NT2/D1 (cell line): ENCODE results near the gene OSBPL9.
"Not testable (repeated sequence)": the region's sequence is repeated elsewhere in the genome, so short reads cannot be mapped to it uniquely, and the experiment has no call there.

ENCODE experiments used
- DNase-seq: peaks from one replicate; pipeline ENCODE4 v3.0.0-alpha.2; 2011; ENCODE audit warnings: low read depth, low spot score
- H3K27me3 ChIP-seq: 2 replicates; pipeline ENCODE4 v1.6.0; 2011; ENCODE audit warnings: mild to moderate bottlenecking; ENCODE audit not compliant: insufficient read length, insufficient read depth
- H3K36me3 ChIP-seq: 2 replicates; pipeline ENCODE4 v1.6.1; 2011; ENCODE audit warnings: mild to moderate bottlenecking, low read length, mixed read lengths; ENCODE audit not compliant: insufficient read depth, insufficient read length
- H3K4me1 ChIP-seq: 2 replicates; pipeline ENCODE4 v1.5.1; 2011; ENCODE audit not compliant: insufficient read depth, insufficient read length
- H3K4me3 ChIP-seq: 2 replicates; pipeline ENCODE4 v1.5.1; 2011; ENCODE audit warnings: low read depth; ENCODE audit not compliant: insufficient read length
- H3K9ac ChIP-seq: 2 replicates; pipeline ENCODE4 v1.6.0; 2011; ENCODE audit warnings: low read depth; ENCODE audit not compliant: insufficient read length
- H3K9me3 ChIP-seq: 2 replicates; pipeline ENCODE4 v1.5.1; 2011; ENCODE audit warnings: mild to moderate bottlenecking, low read length; ENCODE audit not compliant: insufficient read depth
- SUZ12 ChIP-seq: IDR thresholded peaks from 2 replicates; pipeline ENCODE4 v1.6.1; 2011; ENCODE audit not compliant: insufficient read length, insufficient read depth; ENCODE audit errors: extremely low read depth
- YY1 ChIP-seq: IDR thresholded peaks from 2 replicates; pipeline ENCODE4 v1.6.1; 2011; ENCODE audit not compliant: insufficient read length, insufficient read depth
- ZNF274 ChIP-seq: IDR thresholded peaks from 2 replicates; pipeline ENCODE4 v1.6.1; 2011; ENCODE audit warnings: mild to moderate bottlenecking, low read depth, low read length

OSBPL9 gene

GRCh38 chr1:51790385-51790784 lies 173.5 kb downstream of the OSBPL9 start:
- DNase-seq: no peak
- Histone ChIP-seq H3K4me1 (no peaks in the 10 kb centered on the region), H3K9me3 (no peaks in the 10 kb centered on the region), H3K36me3 (peaks cover 100% of the 10 kb centered on the region), H3K4me3 (no peak overlapping the region), H3K9ac (no peak overlapping the region), H3K27me3 (no peaks in the 10 kb centered on the region)
- no peak for TF ChIP-seq YY1
- no peak for TF ChIP-seq ZNF274
- TF ChIP-seq SUZ12: no peak

DNA sequence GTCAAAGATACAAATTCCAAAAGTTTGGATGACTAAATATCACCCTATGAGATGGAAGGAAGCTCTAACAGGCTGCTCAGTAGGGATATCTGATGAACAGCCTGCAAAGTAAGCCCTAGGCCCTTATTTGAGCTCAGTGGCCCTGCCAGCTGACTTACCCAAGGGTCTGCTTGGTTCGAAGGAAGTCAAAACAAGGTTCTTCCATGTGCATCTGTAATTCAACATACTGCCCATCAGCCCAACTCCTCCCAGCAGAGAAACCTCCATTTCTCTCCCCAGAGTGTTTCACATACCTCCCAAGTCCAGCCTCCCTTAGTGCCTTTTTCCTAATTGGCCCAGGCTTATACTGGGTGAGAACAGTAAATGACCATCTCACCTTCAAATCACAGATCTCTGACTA lies 175.0 kb downstream of the OSBPL9 start:
- Histone ChIP-seq H3K4me3 (no peak overlapping the region), H3K9me3 (no peaks in the 10 kb centered on the region), H3K27me3 (no peaks in the 10 kb centered on the region), H3K9ac (no peak overlapping the region), H3K36me3 (peaks cover 91% of the 10 kb centered on the region), H3K4me1 (no peaks in the 10 kb centered on the region)
- no peak for TF ChIP-seq YY1
- TF ChIP-seq ZNF274: no peak
- TF ChIP-seq SUZ12: no peak
- no peak for DNase-seq

DNA sequence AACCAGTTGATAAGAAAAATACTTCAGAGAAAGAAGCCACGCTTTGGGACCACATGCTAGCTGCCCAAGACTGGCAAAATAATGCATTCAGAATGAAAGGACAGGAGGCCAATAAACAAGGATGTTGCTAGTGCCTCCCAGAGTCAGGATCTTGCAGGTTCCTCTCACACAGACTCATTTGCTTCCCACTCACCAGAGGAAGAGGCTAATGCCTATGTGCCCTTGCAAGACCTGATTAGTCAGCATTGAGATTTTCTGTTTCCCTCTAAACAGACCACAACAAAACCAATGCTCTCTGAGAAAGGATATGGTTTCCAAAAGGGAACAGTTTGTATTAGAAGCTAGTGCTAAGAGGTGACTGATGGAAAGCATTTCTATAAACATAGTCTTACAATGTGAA lies 176.0 kb downstream of the OSBPL9 start:
- no peak for TF ChIP-seq SUZ12
- TF ChIP-seq YY1: no peak
- TF ChIP-seq ZNF274: no peak
- Histone ChIP-seq H3K9ac (no peak overlapping the region), H3K36me3 (peaks cover 91% of the 10 kb centered on the region), H3K9me3 (no peaks in the 10 kb centered on the region), H3K4me3 (no peak overlapping the region), H3K4me1 (no peaks in the 10 kb centered on the region), H3K27me3 (no peaks in the 10 kb centered on the region)
- no peak for DNase-seq

- DNase-seq: no peak
- no peaks in the 10 kb centered on the region for H3K27me3 ChIP-seq
- H3K4me1 ChIP-seq: no peaks in the 10 kb centered on the region
- H3K9me3 ChIP-seq: no peaks in the 10 kb centered on the region
- TF ChIP-seq ZNF274 (no peak), SUZ12 (no peak), YY1 (no peak)
- H3K36me3 ChIP-seq: peaks cover 89% of the 10 kb centered on the region
- H3K4me3 ChIP-seq: no peak overlapping the region
- H3K9ac ChIP-seq: no peak overlapping the region
Measured at GRCh38 chr1:51794260-51794659, 177.4 kb downstream of the OSBPL9 start.

DNA sequence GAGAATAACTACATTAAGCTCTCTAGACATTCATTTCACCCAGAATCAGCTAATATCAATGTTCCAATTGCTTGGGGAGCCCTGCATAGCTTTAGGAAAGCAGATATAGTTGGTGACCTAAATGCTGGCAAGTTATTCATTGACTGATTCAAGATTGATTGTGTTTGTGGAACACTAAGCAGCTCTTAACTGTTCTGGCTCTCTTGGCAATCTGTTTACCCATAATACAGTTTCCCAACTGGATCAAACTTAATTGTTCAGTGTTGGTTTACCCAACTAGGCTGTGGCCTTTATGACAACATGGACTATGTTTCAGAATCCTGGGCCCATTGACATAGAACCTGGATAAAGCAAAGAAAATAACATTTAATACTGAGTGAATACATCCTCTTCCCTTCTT lies 178.0 kb downstream of the OSBPL9 start:
- no peak for TF ChIP-seq YY1
- no peak for TF ChIP-seq SUZ12
- TF ChIP-seq ZNF274: no peak
- Histone ChIP-seq H3K27me3 (no peaks in the 10 kb centered on the region), H3K9ac (no peak overlapping the region), H3K36me3 (peaks cover 89% of the 10 kb centered on the region), H3K4me1 (no peaks in the 10 kb centered on the region), H3K4me3 (no peak overlapping the region), H3K9me3 (no peaks in the 10 kb centered on the region)
- no peak for DNase-seq

DNA sequence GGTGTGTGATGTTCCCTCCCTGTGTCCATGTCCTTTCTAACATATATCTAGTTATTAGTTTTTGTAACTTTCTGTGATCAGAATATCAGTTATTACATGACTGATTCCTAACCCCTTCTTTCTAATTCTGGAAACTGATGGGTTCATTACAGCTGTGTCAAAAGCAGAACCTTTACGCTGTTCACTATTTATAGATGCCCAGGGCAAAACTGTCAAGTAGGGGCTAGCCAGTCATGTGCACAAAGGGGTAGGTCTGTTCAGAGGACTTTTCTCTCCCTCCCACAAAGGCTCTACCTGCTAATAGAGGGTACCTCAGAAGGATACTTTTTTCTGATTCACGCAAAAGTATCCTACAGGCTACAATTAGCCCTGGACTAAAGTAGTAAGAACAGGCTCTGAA lies 182.5 kb downstream of the OSBPL9 start:
- H3K36me3 ChIP-seq: peaks cover 87% of the 10 kb centered on the region
- no peaks in the 10 kb centered on the region for H3K9me3 ChIP-seq
- no peak for DNase-seq
- no peak overlapping the region for H3K9ac ChIP-seq
- no peak overlapping the region for H3K4me3 ChIP-seq
- H3K27me3 ChIP-seq: no peaks in the 10 kb centered on the region
- H3K4me1 ChIP-seq: no peaks in the 10 kb centered on the region
- TF ChIP-seq SUZ12: no peak
- no peak for TF ChIP-seq ZNF274
- no peak for TF ChIP-seq YY1

DNA sequence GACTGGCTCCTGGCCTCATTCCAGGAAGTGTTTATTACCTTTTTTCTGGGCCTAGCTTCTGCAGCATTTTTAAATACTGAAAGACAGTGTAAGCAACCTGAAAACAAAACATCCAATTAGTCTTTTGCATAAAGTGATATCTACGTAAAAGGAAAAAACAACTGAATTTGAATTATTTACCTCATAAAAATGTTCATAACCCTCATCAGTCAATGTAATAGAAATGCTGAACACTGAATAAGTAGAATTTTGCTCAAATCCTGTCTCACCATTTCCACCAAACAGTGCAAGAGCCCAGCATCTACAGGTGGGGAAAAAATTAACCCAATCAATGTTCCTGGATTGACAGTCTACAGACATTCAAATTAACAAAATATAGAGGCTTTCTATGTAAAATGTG lies 197.6 kb downstream of the OSBPL9 start:
- Histone ChIP-seq H3K27me3 (no peaks in the 10 kb centered on the region), H3K36me3 (peaks cover 90% of the 10 kb centered on the region), H3K4me3 (no peak overlapping the region), H3K9ac (no peak overlapping the region), H3K4me1 (no peaks in the 10 kb centered on the region), H3K9me3 (no peaks in the 10 kb centered on the region)
- DNase-seq: no peak
- TF ChIP-seq YY1 (no peak), ZNF274 (no peak), SUZ12 (no peak)

DNA sequence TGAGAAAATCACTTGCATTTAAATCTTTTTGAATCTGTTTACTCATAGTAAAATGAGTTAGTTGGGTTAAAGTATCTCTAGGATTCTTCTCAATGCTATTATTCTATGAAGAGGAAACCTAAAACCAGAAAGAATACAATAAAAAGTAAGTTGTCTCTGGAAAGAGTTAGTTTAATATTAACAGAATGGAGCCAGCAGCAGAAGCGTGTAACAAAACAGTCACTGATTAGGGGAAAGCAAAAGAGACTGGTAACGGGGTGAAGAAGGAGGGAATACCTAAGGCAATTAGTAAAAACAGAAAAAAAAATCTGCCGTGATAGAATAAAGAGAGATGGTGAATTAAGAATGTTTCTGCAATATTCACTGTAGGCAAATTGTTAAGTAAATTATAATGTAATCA lies 201.6 kb downstream of the OSBPL9 start:
- H3K9me3 ChIP-seq: no peaks in the 10 kb centered on the region
- no peak overlapping the region for H3K9ac ChIP-seq
- H3K4me3 ChIP-seq: no peak overlapping the region
- no peaks in the 10 kb centered on the region for H3K4me1 ChIP-seq
- DNase-seq: no peak
- H3K27me3 ChIP-seq: no peaks in the 10 kb centered on the region
- no peak for TF ChIP-seq ZNF274
- TF ChIP-seq YY1: no peak
- no peak for TF ChIP-seq SUZ12
- peaks cover 76% of the 10 kb centered on the region for H3K36me3 ChIP-seq

GRCh38 chr1:51819021-51819420 lies 202.1 kb downstream of the OSBPL9 start:
- not testable (repeated sequence) for H3K4me3 ChIP-seq, H3K9ac ChIP-seq, H3K4me1 ChIP-seq, DNase-seq, H3K9me3 ChIP-seq, H3K27me3 ChIP-seq
- H3K36me3 ChIP-seq: peaks cover 76% of the 10 kb centered on the region
